Gastrocnemius medialis (tissue), 4 donors: Measurements from ENCODE around the gene ARAF. TPM values are rescaled to one million over a fixed set of nuclear protein-coding genes. Genes with fewer than 3 reads are reported as not detected.
A peak's percentile ranks its signal among the peaks of the same experiment; 100 is the strongest.

Experiments used
- ATAC-seq, 2 donors: fragments of 150-250 bp; one replicate each; pipeline ENCODE4 v1.9.1; 2016
- DNase-seq, 2 donors: peaks; one replicate each; pipeline ENCODE4 v3.0.0-alpha.2; 2019
- H3K27ac ChIP-seq, 4 donors: fragments of 200-600 bp; sonication (generic); 1 replicate in 1 of 4; 2 replicates in 3 of 4; pipeline ENCODE4 v1.5.1; 2016 to 2018; ENCODE audit warnings: mild to moderate bottlenecking in 2 of 4, moderate library complexity in 1 of 4
- H3K27me3 ChIP-seq, 3 donors: fragments of 200-600 bp; sonication (generic) in 2 of 3; 1 replicate in 1 of 3; 2 replicates in 2 of 3; pipeline versions ENCODE4 v1.5.1 to v1.6.0; 2016 to 2019; ENCODE audit warnings: mild to moderate bottlenecking in 1 of 3, moderate library complexity in 1 of 3
- H3K36me3 ChIP-seq, 2 donors: fragments of 200-600 bp; sonication (generic) in 1 of 2; one replicate each; pipeline ENCODE4 v1.5.1; 2017 to 2018
- H3K4me1 ChIP-seq, 2 donors: fragments of 200-600 bp; sonication (generic) in 1 of 2; one replicate each; pipeline ENCODE4 v1.5.1; 2016 to 2017; ENCODE audit warnings: mild to moderate bottlenecking in 2 of 2
- H3K4me3 ChIP-seq, 4 donors: fragments of 200-600 bp; sonication (generic) in 3 of 4; 1 replicate in 1 of 4; 2 replicates in 3 of 4; pipeline ENCODE4 v1.5.1; 2016 to 2019; ENCODE audit warnings: mild to moderate bottlenecking in 2 of 4
- H3K9me3 ChIP-seq, 3 donors: fragments of 200-600 bp; sonication (generic) in 2 of 3; 1 replicate in 1 of 3; 2 replicates in 2 of 3; pipeline ENCODE4 v1.5.1; 2016 to 2019
- POLR2A ChIP-seq, 2 donors: fragments of 450-650 bp; IDR thresholded peaks; one replicate each; pipeline ENCODE4 v1.6.1; 2017; ENCODE audit warnings: antibody characterized with exemption in 2 of 2, mild to moderate bottlenecking in 2 of 2, moderate library complexity in 2 of 2
- in situ Hi-C, 4 donors: fragments of 200-750 bp; cut with MboI; loops; one replicate each; pipeline versions ENCODE4 v1.15.0 to v1.8.0; 2017; ENCODE audit warnings: low sequenced_read_pairs in 4 of 4
- intact Hi-C: fragments of 100-400 bp; cut with DNase I; formaldehyde crosslinking; loops from one replicate; pipeline ENCODE4 v1.15.1; 2023; ENCODE audit warnings: low total_unique reads
- total RNA-seq, 4 donors: library from RNA; depleted of rRNA; stranded (reverse); fragments of >200 nt; gene quantifications; one replicate each; pipeline versions ENCODE4 v1.1.0 to v1.2.3, GENCODE V29; 2016
- TF ChIP-seq, protein P1 (sequence below), 5 experiments: fragments of 450-650 bp in 3 of 5; fragments of 200-600 bp in 2 of 5; sonication (generic) in 2 of 5; IDR thresholded peaks in 4 of 5; conservative IDR thresholded peaks in 1 of 5; 1 replicate in 4 of 5; 2 replicates in 1 of 5; pipeline ENCODE4 v1.5.1; 2016 to 2019; ENCODE audit warnings: antibody characterized with exemption in 5 of 5, mild to moderate bottlenecking in 3 of 5, moderate library complexity in 3 of 5

The ARAF gene
- total RNA-seq, 4 donors from 2014 or later, result 44.8 to 93.3 (median 66.7) TPM

DNA sequence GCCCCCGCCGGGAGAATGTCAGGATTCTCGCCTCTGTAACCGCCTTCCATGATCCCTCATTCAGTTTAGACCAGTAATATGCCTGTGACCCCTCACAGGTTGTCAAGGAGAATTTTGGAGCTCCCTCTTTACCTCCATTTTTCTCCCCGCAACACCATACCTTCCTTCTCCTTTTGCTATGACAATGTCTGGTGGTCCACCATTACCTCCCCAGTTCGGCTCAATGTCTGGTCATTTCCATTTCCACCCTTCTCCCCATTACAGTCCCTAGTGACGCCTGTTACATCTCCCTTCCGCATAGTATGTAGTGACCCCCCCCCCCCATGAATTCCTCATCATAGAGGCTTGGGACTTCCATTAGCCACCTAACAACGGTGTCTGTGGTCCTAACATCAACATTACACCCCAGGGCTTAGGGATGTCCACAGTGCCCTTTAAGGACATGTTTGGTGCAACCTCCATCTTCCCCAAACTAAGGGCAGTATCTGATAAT, 700 bp downstream of the ARAF start:
- TF ChIP-seq, protein P1, sequence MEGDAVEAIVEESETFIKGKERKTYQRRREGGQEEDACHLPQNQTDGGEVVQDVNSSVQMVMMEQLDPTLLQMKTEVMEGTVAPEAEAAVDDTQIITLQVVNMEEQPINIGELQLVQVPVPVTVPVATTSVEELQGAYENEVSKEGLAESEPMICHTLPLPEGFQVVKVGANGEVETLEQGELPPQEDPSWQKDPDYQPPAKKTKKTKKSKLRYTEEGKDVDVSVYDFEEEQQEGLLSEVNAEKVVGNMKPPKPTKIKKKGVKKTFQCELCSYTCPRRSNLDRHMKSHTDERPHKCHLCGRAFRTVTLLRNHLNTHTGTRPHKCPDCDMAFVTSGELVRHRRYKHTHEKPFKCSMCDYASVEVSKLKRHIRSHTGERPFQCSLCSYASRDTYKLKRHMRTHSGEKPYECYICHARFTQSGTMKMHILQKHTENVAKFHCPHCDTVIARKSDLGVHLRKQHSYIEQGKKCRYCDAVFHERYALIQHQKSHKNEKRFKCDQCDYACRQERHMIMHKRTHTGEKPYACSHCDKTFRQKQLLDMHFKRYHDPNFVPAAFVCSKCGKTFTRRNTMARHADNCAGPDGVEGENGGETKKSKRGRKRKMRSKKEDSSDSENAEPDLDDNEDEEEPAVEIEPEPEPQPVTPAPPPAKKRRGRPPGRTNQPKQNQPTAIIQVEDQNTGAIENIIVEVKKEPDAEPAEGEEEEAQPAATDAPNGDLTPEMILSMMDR (IDR thresholded peaks at IDR 0.05 in 4 of 5, conservative IDR thresholded peaks at IDR 0.05 in 1 of 5), result no peak
- TF ChIP-seq POLR2A (IDR thresholded peaks at IDR 0.05), result no peak
- Histone ChIP-seq H3K27me3 (no peaks in the 10 kb centered on the region), H3K36me3 (peaks cover 0 to 16% of the 10 kb centered on the region in 2 donors), H3K9me3 (no peaks in the 10 kb centered on the region), H3K4me1 (peaks cover 3 to 17% of the 10 kb centered on the region in 2 donors), H3K4me3 (peak overlapping the region; percentile 66 to 74 (median 72)), H3K27ac (peak overlapping the region; percentile 86 to 98 (median 94))
- in situ Hi-C loops, result loop anchor here in 1 of 4 donors (10.0 kb wide), 1 partner anchor 93 kb away; the partner anchor contains the start of genes ELK1 and UXT
- DNase-seq (no peak), ATAC-seq (no peak)
- intact Hi-C loops, result loop anchor here (2.0 to 5.0 kb wide), 4 partner anchors 79 to 466 kb away; partner anchors contain the start of genes ELK1, UXT and ZNF41

DNA sequence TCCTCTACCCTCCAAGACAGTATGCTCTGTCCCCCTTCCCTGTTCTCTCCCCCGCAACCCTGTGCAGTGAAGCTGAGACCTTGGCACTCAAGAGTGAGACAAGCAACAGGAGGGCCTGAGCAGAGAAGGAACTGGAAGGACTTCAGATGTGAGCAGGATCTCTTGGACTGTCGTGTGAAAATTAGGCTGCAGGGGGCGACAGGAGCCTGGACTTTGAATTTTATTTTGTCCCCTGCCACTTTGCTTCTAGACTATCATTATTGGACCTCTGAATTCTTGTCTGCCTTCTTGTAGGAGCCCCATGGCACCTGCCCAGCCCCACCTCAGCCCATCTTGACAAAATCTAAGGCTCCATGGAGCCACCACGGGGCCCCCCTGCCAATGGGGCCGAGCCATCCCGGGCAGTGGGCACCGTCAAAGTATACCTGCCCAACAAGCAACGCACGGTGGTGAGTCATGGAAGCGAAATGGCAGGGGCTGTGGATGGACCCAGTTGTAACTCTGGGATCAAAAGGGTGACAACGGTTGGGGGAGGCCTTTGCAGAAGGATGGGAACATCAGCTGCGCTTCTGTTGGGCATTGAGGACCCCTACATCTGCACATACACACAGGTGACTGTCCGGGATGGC, 1.7 kb downstream of the ARAF start:
- peaks cover 3 to 17% of the 10 kb centered on the region in 2 donors for H3K4me1 ChIP-seq
- intact Hi-C loops, result loop anchor here (5.0 kb wide), 1 partner anchor 465 kb away; no protein-coding TSS in a partner anchor
- DNase-seq, result no peak
- no peak for TF ChIP-seq POLR2A (IDR thresholded peaks at IDR 0.05)
- TF ChIP-seq, protein P1 (IDR thresholded peaks at IDR 0.05 in 4 of 5, conservative IDR thresholded peaks at IDR 0.05 in 1 of 5), result peak in 1 of 5 experiments; percentile 30
- no peak for ATAC-seq
- H3K9me3 ChIP-seq, result no peaks in the 10 kb centered on the region
- in situ Hi-C loops, result loop anchor here in 1 of 4 donors (10.0 kb wide), 1 partner anchor 92 kb away; the partner anchor contains the start of genes ELK1 and UXT
- no peak overlapping the region for H3K4me3 ChIP-seq
- no peaks in the 10 kb centered on the region for H3K27me3 ChIP-seq
- peak overlapping the region in 3 of 4 donors; percentile 22 to 98 (median 86) for H3K27ac ChIP-seq
- peaks cover 0 to 25% of the 10 kb centered on the region in 2 donors for H3K36me3 ChIP-seq

DNA sequence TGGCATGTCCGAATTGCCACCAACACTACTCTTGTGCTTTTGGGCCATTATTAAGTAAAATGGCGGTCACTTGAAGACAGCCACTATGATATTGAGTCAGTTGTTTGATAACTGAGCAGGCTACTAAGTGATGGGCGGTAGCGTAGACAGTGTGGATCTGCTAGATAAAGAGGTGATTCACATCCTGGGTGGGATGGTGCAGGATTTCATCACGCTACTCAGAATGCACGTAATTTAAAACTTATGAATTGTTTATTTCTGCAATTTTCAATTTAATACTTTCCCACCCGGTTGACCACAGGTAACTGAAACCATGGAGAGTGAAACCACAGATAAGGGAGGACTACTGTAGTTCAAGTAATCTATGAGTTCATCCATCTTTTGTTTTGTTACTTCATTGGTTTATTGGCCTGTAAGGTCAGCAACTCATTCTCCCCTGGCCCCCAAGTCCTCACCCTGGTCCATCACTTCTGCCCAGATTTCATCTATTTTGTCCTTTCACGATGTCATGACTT, 2.9 kb downstream of the ARAF start:
- TF ChIP-seq, protein P1 (IDR thresholded peaks at IDR 0.05 in 4 of 5, conservative IDR thresholded peaks at IDR 0.05 in 1 of 5), result no peak
- no peak for TF ChIP-seq POLR2A (IDR thresholded peaks at IDR 0.05)
- no peak for DNase-seq
- Histone ChIP-seq H3K4me3 (no peak overlapping the region), H3K36me3 (peaks cover 0 to 36% of the 10 kb centered on the region in 2 donors), H3K27ac (no peak overlapping the region), H3K9me3 (no peaks in the 10 kb centered on the region), H3K27me3 (no peaks in the 10 kb centered on the region), H3K4me1 (peaks cover 3 to 17% of the 10 kb centered on the region in 2 donors)
- in situ Hi-C loops (loop anchor here in 1 of 4 donors (10.0 kb wide), 1 partner anchor 91 kb away; the partner anchor contains the start of genes ELK1 and UXT), intact Hi-C loops (loop anchor here (5.0 kb wide), 1 partner anchor 463 kb away; no protein-coding TSS in a partner anchor)
- ATAC-seq, result no peak

DNA sequence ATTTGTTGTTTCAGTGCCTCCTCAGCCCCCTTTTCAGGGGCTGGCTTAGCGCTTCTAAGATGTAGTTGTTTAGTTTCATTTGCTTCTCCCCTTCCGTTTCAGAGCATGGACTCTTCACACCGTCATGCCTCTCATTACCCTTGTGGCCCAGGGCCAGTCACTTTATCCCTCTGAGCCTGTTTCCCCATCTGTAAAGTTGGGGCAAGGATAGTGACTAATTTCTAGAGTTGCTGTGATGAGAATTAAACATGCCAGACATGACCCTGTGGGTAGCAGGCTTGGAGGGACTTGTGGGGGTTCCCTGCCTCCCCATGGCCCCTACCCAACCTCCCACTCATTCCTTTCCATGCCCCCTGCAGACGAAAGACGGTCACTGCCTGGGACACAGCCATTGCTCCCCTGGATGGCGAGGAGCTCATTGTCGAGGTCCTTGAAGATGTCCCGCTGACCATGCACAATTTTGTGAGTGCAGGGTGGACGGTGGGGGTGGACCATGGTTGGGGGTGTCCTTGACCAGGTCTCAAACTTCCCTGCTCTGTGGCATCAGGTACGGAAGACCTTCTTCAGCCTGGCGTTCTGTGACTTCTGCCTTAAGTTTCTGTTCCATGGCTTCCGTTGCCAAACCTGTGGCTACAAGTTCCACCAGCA, 3.6 kb downstream of the ARAF start:
- no peaks in the 10 kb centered on the region for H3K27me3 ChIP-seq
- ATAC-seq (no peak), DNase-seq (no peak)
- H3K36me3 ChIP-seq, result peaks cover 0 to 39% of the 10 kb centered on the region in 2 donors
- in situ Hi-C loops, result loop anchor here in 1 of 4 donors (10.0 kb wide), 1 partner anchor 90 kb away; the partner anchor contains the start of genes ELK1 and UXT
- TF ChIP-seq, protein P1 (IDR thresholded peaks at IDR 0.05 in 4 of 5, conservative IDR thresholded peaks at IDR 0.05 in 1 of 5), result no peak
- no peak for TF ChIP-seq POLR2A (IDR thresholded peaks at IDR 0.05)
- intact Hi-C loops, result loop anchor here (5.0 kb wide), 1 partner anchor 463 kb away; no protein-coding TSS in a partner anchor
- no peak overlapping the region for H3K4me3 ChIP-seq
- H3K4me1 ChIP-seq, result peaks cover 3 to 17% of the 10 kb centered on the region in 2 donors
- H3K9me3 ChIP-seq, result no peaks in the 10 kb centered on the region
- no peak overlapping the region for H3K27ac ChIP-seq
